Smooth muscle cell of bladder (primary cell): ENCODE results near the gene EFEMP2. TPM values are rescaled to one million over a fixed set of nuclear protein-coding genes. Genes with fewer than 3 reads are reported as not detected.

Source experiments
- total RNA-seq: library from RNA; depleted of rRNA; stranded (reverse); fragments of >200 nt; gene quantifications from 2 replicates; pipeline ENCODE4 v1.2.3, GENCODE V29; 2014

EFEMP2 gene
- 72.7 and 94.0 TPM in 2 replicates for total RNA-seq

GRCh38 chr11:65872586-65873317 is at the start of gene EFEMP2:
Gene EFEMP2, minus strand, starts transcription at chr11:65872800. Its CDS starts 446 bp downstream, at chr11:65872354.

GRCh38 chr11:65919141-65919572 is 46.6 kb upstream of the EFEMP2 start, which contains the start of gene DRAP1:
Gene DRAP1, plus strand, starts transcription at chr11:65919426. Its CDS starts 76 bp downstream, at chr11:65919502.

GRCh38 chr11:65918211-65919140 is 45.9 kb upstream of the EFEMP2 start, which contains the start of gene C11orf68:
Gene C11orf68, minus strand, starts transcription at chr11:65919062. Its CDS starts 31 bp downstream, at chr11:65919031.

GRCh38 chr11:65900125-65900898 is 27.7 kb upstream of the EFEMP2 start, which contains the start of gene FOSL1:
Gene FOSL1, minus strand, starts transcription at chr11:65900388. Its CDS starts 49 bp downstream, at chr11:65900339.

GRCh38 chr11:65890324-65891218 is 18.0 kb upstream of the EFEMP2 start, which contains the start of gene CCDC85B:
Gene CCDC85B, plus strand, starts transcription at chr11:65890673. Its CDS starts 111 bp downstream, at chr11:65890784.

GRCh38 chr11:65888163-65888814 is 15.7 kb upstream of the EFEMP2 start, which contains the start of gene FIBP:
Gene FIBP, minus strand, starts transcription at chr11:65888471. Its CDS starts 53 bp downstream, at chr11:65888418.

GRCh38 chr11:65879617-65880016 is 7.0 kb upstream of the EFEMP2 start, which contains the start of gene CTSW:
Gene CTSW, plus strand, starts transcription at chr11:65879837. Its CDS starts 18 bp downstream, at chr11:65879855.

GRCh38 chr11:65860278-65861164 is 12.1 kb downstream of the EFEMP2 start, which contains the start of gene MUS81:
Gene MUS81, plus strand, starts transcription at chr11:65860433. Its CDS starts 321 bp downstream, at chr11:65860754.

GRCh38 chr11:65857853-65858680 is 14.5 kb downstream of the EFEMP2 start, which contains the start of gene CFL1:
Gene CFL1, minus strand, starts transcription at chr11:65858180. Its CDS starts 81 bp downstream, at chr11:65858099.

GRCh38 chr11:65833297-65834030 is 39.1 kb downstream of the EFEMP2 start, which contains the start of gene SNX32:
Gene SNX32, plus strand, starts transcription at chr11:65833963. Its CDS starts 103 bp downstream, at chr11:65834066.

Other genes starting within 250 kb of the EFEMP2 start
- 8.1 and 13.7 TPM in 2 replicates for gene SIPA1, start 234.7 kb downstream of the EFEMP2 start, total RNA-seq
- gene RELA, start 209.9 kb downstream of the EFEMP2 start, total RNA-seq: 14.1 and 17.9 TPM in 2 replicates
- gene KAT5, start 160.5 kb downstream of the EFEMP2 start, total RNA-seq: 38.0 and 44.3 TPM in 2 replicates
- 34.8 and 39.8 TPM in 2 replicates for gene RNASEH2C, start 152.0 kb downstream of the EFEMP2 start, total RNA-seq
- 4.0 and 5.5 TPM in 2 replicates for gene AP5B1, start 91.8 kb downstream of the EFEMP2 start, total RNA-seq
- gene OVOL1, start 85.7 kb downstream of the EFEMP2 start, total RNA-seq: not detected in 2 replicates
- gene SNX32, start 38.8 kb downstream of the EFEMP2 start, total RNA-seq: 0.65 and 1.3 TPM in 2 replicates
- gene CFL1, start 14.6 kb downstream of the EFEMP2 start, total RNA-seq: 767 and 912 TPM in 2 replicates
- gene MUS81, start 12.4 kb downstream of the EFEMP2 start, total RNA-seq: 37.7 and 39.0 TPM in 2 replicates
- not detected in 2 replicates for gene CTSW, start 7.0 kb upstream of the EFEMP2 start, total RNA-seq
- gene FIBP, start 15.7 kb upstream of the EFEMP2 start, total RNA-seq: 160 and 205 TPM in 2 replicates
- 32.4 and 49.1 TPM in 2 replicates for gene CCDC85B, start 17.9 kb upstream of the EFEMP2 start, total RNA-seq
- gene FOSL1, start 27.6 kb upstream of the EFEMP2 start, total RNA-seq: 2.6 and 4.4 TPM in 2 replicates
- gene C11orf68, start 46.3 kb upstream of the EFEMP2 start, total RNA-seq: 11.1 and 15.3 TPM in 2 replicates
- gene DRAP1, start 46.6 kb upstream of the EFEMP2 start, total RNA-seq: 245 and 284 TPM in 2 replicates
- gene TSGA10IP, start 72.7 kb upstream of the EFEMP2 start, total RNA-seq: not detected in 2 replicates
- gene SART1, start 88.9 kb upstream of the EFEMP2 start, total RNA-seq: 60.3 and 78.4 TPM in 2 replicates
- gene EIF1AD, start 129.4 kb upstream of the EFEMP2 start, total RNA-seq: 20.8 and 29.0 TPM in 2 replicates
- 9.7 and 19.1 TPM in 2 replicates for gene BANF1, start 129.7 kb upstream of the EFEMP2 start, total RNA-seq
- 0.14 TPM in 1 of 2 replicates, not detected in the other for gene CST6, start 139.2 kb upstream of the EFEMP2 start, total RNA-seq
- gene CATSPER1, start 153.7 kb upstream of the EFEMP2 start, total RNA-seq: 0.14 TPM in 1 of 2 replicates, not detected in the other
- under 0.01 and 0.14 TPM in 2 replicates for gene GAL3ST3, start 176.4 kb upstream of the EFEMP2 start, total RNA-seq
- gene SF3B2, start 179.6 kb upstream of the EFEMP2 start, total RNA-seq: 81.8 and 115 TPM in 2 replicates
- gene PACS1, start 197.5 kb upstream of the EFEMP2 start, total RNA-seq: 17.9 and 28.0 TPM in 2 replicates